Stimulated activated CD4-positive, alpha-beta T cell treated with anti-CD3 and anti-CD28 coated beads, Interleukin-1b, Interleukin-23, amount 100 ng/mL, for 48 hours (primary cell): ENCODE measurements around the gene COL18A1.
"Not testable (repeated sequence)": the region's sequence is repeated elsewhere in the genome, so short reads cannot be mapped to it uniquely, and the experiment has no call there.

Experiments
- DNase-seq: peaks from one replicate; pipeline ENCODE4 v3.0.0-alpha.2; 2020

COL18A1 gene

DNA sequence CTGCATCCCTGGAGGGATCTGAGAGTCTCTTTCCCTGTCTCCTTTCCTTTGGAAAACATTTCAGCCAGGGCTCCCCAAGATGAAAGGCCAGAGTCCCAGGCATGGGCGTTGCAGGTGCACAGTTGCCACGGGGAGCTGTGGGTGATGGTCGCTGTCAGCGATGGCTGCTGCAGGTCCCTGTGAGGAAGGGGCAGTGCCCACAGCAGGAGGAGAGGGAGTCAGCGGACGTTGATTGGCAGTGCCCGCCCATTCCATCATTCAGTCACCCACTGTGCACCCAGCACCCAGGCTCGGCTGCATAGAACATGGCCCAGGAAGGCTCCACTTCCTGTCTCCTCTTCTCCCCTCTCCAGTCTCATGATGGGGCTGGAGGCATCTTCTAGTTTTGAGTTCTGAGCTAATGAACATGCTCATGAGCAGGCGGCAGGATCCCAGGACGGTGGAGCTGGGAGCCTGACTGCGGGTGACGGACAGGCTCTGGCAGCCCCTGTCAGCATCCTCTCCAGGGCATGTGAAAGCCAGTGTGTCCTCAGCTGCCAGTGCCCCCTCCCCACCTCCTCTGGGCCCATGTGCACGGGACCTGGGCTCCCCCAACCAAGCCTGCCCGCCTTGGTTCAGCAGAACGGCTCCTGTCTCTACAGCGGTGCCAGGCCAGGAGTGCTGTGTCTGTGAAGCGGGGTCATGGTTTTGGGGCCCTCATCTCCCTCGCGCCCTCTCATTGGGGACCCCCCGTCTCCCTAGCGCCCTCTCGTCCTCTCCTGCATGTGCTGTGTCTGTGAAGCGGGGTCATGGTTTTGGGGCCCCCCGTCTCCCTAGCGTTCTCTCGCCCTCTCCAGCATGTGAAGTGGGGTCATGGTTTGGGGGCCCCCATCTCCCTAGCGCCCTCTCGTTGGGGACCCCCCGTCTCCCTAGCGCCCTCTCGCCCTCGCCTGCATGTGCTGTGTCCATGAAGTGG, 24.5 kb downstream of the COL18A1 start:
- no peak for DNase-seq

DNA sequence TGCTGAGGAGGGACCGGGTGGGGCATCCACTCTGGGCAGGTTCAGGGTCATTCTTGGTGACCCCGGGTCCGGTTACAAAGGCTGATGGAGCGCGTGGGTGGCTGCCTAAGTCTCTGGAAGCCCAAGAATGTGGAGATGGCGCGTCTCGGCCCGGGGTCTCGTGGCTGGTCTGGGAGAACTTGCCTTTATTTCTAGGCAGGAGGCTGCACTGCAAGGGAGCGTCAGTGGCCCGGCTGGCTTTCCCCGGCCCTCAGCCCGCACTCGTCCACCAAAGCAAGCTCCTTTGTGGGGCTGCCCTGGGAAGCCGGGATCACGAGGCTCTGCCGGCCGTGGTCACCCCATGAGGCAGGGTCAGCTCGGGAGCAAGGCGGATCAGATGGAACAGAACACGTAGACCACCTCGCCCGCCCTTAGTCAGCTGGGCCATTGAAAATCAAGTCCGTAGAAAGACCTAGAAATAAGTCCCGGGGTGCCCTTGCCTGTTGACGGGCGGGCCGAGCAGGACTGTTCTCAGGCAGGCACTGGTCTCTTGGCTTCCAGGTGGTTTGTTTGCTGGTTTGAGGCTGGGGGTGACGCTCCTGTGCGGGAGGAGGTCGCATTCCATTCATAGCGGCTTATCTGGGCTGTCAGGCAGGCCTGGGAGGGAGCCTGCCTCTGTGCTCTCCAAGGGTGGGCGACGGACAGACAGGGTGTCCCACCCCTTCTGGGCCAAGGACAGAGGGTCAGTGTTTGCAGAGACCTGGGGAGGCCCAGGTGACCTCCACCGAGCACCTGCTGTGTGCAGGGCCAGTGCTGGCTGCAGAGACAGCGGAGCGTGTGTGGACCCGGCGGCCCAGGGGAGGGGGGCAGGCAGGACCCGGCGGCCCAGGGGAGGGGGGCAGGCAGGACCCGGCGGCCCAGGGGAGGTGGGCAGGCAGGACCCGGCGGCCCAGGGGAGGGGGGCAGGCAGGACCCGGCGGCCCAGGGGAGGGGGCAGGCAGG, 25.8 kb downstream of the COL18A1 start:
- no peak for DNase-seq

DNA sequence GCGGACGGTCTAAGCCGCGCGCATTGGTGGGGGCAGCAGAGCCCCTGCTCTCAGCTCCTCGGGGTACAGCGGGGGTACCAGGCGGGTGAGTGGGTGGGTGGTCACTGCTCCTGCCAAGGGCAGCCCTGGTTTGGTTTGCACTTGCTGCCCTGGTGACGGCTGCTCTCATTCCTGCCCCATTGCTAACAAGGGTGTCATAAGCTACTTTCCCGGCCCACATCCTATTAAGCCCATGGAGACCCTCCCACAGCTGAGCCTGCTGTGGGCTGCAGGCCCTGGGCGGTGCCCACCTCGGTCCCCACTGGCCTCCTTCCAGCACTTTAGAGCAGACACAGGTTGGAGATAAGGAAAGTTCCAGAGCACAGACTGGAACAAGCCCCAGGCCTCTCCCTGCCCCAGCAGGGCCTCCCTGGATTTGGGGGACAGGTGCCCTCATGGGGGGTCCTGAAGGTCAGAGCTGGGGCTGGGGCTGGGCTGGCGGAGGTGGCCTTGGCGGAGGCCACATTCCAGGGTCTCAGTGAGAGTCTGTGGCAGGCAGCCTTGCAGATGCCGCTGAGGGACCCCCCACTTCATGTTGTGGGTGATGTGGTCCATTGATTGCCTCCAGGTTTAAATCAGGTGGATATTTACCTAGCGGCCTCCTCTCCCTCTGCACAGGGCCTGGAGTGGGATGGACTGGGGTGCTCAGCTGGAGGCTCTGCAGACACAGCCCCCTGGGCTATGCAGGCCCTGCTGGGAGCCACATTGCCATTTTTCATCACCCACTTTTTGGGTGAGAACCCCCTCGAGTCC, 27.0 kb downstream of the COL18A1 start:
- DNase-seq = no peak

DNA sequence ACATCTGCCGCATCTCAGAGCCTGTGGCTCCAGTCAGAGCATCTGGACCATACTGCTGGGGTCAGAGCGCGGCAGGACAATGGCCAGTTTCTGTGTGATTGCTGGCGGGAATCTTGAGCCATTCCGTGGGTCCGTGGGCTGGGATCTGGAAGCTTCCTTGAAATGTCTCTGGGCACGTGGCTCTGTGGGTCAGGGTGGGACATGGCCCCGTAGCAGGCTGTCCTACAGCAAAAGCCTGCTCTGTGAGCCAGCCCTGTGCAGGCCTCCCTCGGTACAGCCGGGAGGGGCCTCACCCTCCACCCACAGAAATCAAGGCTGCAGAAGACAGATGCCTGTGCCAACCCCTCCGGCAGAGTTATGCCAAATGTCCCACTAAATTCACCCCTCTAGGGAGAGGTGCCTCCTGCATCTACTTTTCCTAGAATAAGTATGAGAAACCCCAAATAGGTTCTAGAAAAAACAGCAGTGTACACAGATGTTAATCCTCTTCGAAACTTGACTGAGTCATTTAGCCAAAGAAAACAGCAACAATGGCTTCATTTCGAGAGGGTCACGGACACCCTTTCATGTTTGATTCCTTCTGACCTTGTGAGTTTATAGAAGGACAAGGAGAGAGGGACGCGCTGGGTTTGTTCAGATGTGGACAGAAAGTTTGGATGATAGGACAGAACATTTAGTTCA, 27.8 kb downstream of the COL18A1 start:
- DNase-seq = no peak

DNA sequence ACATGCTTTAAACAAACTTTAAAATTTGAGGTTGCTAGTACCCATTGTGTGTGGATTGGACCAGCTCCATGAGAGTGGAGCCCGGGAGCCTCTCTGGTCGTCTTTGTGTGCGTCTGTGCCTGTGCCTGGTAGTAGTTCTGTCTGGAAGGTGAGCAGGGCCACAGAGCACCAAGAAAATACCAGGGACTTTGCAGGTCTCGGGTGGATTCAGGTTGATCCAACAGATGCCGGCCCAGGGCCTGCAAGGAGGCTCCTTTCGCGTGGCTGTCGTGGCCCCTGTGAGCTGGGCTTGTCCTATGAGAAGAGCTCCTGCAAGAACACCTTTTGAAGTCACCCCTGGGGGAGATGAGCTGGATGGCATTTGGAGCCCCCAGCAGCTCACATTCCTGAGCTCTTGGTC, 28.3 kb downstream of the COL18A1 start:
- DNase-seq = no peak

DNA sequence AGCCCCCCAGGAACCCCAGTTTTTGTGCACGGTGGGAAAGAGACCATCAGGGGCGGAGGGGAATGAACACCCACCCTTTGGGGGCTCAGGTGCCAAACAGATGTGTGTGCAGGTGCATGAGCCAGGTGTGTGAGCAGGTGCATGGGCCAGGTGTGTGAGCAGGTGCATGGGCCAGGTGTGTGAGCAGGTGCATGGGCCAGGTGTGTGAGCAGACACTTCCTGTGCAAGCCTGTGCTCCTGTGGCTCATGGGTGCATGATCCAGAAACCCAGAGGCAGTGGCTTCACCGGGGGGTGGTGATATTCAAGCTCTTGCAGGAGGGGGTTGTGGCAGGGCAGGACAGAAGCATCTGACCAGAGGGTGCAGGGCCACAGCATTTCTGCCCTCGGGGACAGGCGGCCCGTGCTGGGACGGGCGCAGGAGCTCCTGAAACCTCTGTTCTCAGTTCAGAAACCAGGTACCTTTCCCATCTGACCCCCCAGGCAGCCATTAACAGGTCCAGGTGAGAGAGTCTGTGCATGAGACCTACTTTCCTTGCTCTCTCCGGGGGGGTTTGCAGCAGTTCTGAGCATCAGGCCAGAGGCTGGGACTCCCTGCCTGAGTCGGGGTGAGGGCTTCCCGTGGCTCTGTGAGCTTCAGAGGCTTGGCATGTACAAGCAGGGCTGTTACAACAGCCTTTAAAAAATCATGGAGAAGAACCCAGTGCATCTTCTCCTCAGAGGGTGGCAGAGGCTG, 29.1 kb downstream of the COL18A1 start:
- no peak for DNase-seq

DNA sequence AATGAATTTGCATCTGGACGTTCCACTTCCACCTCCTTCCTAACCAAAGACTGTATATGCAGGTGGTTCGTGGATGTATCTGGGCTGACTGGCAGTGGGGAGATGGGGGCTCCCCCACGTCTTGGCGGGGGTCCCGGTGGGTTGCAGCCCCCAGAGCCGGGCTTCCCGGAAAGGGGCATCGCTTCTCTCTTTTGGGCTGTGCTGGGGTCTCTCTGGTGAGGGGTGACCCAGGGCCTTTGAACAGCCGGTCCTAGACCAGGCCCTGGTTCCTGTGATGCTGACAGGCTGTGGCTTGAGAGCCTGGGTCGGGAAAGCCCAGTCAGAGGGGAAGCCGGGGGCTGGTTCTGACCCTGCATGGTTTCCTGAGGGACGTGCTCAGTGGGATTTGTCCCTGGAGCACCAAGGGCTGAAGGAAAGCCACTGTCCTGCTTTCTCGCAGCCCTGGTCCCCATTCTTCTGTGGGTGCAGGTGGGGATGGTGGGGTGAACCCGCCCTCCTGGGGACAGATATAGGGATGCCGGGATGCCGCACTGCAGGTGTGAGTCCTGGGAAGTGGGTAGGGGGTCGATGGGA, 29.8 kb downstream of the COL18A1 start:
- DNase-seq = no peak

DNA sequence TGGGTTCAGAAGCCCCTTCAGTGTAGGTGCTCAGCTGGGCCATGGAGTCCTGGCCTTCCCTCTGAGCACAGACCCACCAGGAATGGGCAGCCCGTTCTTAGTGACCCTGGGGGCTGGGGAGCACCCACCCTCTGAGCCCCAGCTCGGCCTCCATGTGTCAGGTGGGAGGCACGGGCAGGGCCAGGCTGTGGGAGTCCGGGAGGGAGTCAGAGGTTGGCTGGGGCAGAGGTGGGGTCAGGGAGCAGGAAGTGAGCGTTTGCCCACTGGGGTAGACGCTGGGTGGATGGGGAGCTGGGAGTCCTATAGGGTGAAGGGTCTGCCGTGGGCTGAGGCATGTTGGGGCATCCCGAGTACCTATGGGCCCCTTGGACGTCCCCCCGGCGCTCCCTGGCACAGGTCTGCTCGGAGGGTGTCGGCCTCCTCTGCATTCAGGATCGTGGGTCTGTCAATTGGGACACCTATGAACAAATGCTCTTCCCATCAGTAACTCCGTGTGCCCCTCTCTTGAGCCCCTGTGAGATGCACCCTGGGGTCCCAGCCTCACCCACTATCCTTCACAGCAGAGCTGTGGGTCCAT, 30.5 kb downstream of the COL18A1 start:
- DNase-seq = no peak

DNA sequence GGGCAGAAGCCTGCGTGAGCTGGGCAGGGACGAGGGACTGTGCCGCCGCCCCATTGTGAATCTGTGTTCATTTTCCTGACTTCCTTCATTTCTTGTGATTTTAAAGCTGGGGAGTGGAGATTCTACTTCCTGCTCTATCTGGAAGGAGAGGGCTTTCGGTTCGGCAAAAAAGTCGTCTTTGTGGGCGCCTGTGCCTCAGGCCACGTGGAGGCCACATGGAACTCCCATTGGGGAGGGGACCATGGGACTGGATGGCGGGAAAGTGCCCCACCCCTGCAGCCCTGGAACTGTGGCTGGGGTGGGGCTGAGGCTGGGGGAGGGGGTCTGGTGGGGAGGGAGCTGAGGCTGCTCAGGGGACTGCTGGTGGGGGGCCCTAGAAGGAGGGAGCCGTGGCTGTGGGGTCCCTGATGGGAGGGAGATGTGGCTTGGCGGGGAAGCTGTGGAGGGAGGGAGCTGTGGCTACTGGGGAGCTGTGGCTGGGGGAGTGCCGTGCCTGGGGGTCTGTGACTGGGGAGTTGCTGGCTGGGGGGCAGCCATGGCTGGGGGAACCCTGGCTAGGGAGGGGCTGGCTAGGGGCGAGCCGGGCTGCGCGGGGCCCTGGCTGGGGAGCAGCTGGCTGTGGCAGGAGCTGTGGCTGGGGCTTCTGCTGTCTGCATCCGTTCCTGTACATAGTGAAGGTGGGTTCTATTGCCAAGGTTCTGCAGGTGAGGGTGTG, 31.5 kb downstream of the COL18A1 start:
- no peak for DNase-seq

DNA sequence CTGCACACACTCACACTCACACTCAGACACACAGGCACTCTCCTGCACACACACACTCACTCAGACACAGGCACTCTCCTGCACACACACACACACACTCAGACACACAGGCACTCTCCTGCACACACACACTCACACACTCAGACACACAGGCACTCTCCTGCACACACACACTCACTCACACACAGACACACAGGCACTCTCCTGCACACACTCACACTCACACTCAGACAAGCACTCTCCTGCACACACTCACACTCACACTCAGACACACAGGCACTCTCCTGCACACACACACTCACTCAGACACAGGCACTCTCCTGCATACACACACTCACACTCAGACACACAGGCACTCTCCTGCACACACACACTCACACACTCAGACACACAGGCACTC, 32.9 kb downstream of the COL18A1 start:
- not testable (repeated sequence) for DNase-seq

DNA sequence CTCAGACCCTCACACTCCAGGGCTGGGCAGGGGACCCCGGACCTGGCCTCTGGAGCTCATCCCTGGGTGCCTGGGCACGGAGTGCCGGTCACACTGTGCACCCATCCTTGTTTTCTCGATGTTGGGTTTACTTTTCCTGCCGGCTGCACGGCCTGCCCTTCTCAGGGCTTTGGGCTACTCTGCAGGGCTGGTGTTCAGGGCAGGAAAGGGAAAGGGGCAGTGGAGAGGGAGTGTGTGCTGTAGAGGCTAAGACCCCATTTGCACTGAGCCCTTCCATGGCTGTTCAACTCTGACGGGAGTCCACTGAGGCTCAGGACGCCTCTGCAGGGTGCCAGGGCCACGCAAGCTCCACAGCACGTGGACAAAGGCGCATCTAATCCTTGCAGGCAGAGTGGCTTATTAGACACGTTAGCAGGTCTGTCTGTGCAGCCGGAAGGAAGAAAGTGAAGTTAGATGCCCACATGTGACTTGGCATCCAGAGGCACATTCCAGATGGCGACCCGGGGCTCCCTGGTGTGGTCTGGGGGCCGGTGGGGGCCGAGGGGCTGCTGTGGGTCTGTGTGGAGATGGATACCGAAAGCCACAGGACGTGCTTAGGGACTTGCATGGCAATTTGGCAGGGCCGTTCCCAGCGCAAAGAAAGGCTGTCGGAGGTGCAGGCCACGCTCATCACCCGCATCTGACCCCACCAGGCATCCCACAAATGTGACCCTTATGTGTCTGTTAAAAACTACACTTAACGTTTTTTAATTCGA, 33.6 kb downstream of the COL18A1 start:
- DNase-seq = no peak

DNA sequence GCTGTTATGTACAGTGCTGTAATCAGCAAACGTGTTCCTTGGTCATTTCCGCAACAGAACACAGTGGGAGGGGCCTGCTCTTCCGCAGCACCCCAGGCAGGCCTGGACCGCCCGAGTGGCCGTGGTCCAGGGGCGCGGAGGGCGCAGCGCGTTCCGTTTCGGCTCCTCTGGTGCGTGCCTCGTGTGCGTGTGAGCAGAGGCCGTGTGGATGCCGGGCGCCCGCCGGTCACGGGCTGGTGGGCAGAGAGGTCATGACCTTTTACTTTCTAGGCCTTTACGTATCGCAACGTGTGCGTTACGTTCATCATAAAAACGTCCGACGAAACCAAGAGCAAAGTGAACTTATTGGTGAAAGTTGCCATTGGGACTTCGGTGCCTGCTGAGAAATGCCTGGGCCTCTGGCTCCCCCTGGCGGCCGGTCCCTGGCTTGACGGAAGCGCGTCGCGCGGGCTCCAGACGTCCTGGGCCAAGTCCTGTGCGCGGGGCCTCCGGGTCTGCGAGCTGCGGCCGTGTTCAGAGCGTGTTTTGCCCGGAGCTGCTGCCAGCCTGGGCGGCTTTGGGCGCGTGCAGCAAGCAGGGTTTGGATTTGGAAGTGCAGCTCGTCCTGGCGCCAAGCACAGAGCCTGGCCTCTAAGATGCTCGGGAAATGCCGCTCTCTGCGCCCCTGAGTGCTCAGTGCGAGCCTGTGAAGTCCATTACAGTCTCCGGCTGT, 34.4 kb downstream of the COL18A1 start:
- peak; percentile 82 for DNase-seq

DNA sequence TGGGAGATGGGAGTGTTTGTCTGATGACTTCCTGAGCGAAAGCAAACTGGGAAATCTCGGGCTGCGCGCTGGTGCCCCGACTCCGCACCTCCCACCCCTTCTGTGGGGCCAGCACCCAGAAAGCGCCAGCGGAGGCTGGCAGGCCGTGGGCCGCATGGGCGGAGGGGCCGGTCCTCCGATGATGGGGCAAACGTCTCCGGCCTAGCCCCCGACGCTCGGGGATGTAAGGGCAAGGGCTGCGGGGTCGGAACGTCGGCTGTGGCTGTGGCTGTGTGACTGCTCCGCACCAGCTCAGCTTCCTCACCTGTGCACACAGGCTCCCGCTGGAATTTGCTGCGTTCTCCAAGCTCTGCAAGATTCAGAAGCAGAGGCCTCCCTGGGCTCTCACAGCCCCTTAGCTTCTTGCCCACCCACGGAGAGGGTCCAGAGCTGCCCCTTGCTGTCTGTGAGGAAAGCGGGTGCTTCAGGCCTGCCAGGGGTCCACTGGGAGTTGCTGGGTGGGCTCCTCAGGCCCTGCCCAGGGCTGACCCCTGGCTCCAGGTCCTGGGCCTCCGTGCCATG, 35.0 kb downstream of the COL18A1 start:
- DNase-seq = no peak

DNA sequence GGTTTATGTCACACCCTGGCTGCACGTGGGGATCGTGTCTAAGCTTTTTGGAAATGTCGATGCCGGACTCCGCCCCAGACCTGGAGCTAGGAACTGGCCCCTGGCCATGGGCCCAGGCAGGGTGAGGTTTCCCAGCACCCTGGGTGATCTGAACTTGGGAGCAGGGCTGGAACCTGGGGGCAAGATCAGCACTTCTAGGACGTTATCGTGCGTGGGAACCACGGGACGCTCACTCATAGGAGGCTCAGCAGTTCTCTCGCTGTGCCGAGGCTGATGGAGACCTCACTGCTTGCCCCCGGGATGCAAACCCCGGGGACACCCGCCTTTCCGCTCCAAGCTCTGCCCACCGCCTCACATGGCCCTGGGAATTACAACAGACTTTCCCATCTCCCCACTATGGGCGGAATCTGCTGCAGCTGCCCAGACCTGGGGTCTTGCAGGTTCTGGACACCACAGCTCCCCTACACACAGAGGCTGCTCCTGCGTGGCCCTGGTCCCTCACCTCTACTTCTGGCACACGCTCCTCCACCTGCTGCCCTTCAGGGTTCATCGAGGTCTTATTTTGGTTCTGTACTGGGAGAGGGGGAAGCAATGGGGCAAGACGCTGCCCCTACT, 35.9 kb downstream of the COL18A1 start:
- DNase-seq = no peak

DNA sequence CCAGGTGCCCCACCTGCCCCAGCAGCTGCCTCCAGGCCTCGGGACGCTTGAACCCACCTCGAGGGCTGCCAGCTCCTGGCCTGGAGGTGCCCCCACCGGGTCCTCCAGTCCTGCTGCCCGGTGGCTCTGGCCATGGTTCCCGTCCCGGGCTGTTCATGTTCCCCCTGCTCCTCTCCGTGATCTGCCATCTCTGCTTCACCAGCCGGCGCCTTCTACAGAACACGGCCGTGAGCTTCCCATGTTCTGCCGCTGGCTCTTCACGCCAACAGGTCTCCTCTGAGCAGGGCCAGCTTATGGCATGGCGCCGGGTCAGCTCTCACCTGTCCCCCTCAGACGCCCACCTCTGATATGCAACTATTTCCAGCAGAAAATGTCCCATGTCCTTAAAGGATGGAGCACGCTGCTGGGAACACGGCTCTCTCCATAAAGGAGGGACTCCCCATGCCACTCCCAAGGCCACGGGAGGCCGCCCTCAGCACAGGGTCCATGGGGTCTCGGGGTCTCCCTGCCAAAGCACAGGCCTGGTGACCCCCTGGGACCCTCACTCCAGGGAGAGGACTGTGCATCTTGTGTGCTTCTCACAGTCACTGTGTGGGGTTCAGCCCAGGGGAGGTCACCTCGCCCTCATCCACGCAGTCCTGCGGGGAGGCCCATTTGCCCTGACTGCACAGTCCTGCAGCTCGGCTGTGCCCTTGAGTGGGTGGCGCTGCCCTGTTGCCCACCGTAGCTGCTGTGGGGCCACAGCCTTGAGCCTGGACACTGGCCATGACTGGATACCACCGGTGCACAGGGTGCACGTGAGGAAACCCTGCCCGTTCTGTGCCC, 36.7 kb downstream of the COL18A1 start:
- no peak for DNase-seq

DNA sequence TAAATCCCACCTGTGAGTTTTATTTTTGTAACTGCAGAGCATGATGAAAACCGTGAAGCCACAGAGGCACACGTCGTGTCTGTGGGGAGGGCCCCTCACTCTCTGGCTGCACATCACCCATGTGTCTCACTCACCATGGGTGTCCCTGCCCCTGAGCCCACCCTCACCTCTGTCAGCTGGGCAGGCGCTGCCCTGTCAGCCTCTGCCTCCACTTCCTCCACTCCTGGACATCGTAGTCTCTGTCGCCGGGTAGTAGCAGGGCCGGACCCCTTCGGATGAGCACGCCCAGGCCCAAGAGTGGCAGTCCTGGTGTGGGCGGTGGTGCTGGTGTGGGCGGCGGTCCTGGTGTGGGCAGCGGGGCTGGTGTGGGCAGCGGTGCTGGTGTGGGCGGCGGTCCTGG, 37.3 kb downstream of the COL18A1 start:
- DNase-seq = no peak
